DOHH2 (cell line): ENCODE data around the gene LY6G5C.

Source experiments
- CTCF ChIP-seq: fragments of 200-600 bp; sonication (generic); IDR thresholded peaks from one replicate; pipeline ENCODE4 v1.5.1; 2014; ENCODE audit warnings: antibody characterized with exemption, mild to moderate bottlenecking, low read depth, low read length; ENCODE audit not compliant: poor library complexity, severe bottlenecking
- EZH2phosphoT487 ChIP-seq: fragments of 200-600 bp; sonication (generic); IDR thresholded peaks from 2 replicates; pipeline ENCODE4 v1.6.1; 2017; ENCODE audit warnings: borderline replicate concordance, mild to moderate bottlenecking, antibody characterized with exemption, low read length, moderate library complexity, mixed read lengths

GRCh38 chr6:31634969-31635575 lies 45.8 kb downstream of the LY6G5C start:
- TF ChIP-seq CTCF (no peak), EZH2phosphoT487 (no peak)
